Psoas muscle (tissue), 8 donors: ENCODE results near the gene STXBP6. TPM values are rescaled to one million over a fixed set of nuclear protein-coding genes. Genes with fewer than 3 reads are reported as not detected.

Source experiments
- ATAC-seq, 4 donors: fragments of 200-7000 bp; cut with Tn5 transposase; one replicate each; pipeline ENCODE4 v1.9.1; 2020; ENCODE audit warnings: moderate library complexity in 3 of 4, mild to moderate bottlenecking in 2 of 4
- DNase-seq, 2 donors: peaks; one replicate each; pipeline ENCODE4 v3.0.0-alpha.2; 2020
- H3K27ac ChIP-seq: fragments of 200-600 bp; one replicate; pipeline ENCODE4 v1.8.0; 2022
- H3K27me3 ChIP-seq, 3 donors: fragments of 200-600 bp in 1 of 3; one replicate each; pipeline versions ENCODE4 v1.6.1 to v1.8.0; 2013 to 2022; ENCODE audit warnings: low read length in 2 of 3, mild to moderate bottlenecking in 2 of 3, moderate library complexity in 1 of 3; ENCODE audit not compliant: insufficient read depth in 3 of 3
- H3K36me3 ChIP-seq, 2 donors: fragments of 200-600 bp in 1 of 2; one replicate each; pipeline versions ENCODE4 v1.6.1 to v1.8.0; 2013 to 2022; ENCODE audit warnings: low read depth in 1 of 2, mild to moderate bottlenecking in 1 of 2, moderate library complexity in 1 of 2; ENCODE audit not compliant: insufficient read depth in 1 of 2
- H3K4me1 ChIP-seq: fragments of 200-600 bp; one replicate; pipeline ENCODE4 v1.8.0; 2022
- H3K4me3 ChIP-seq: fragments of 200-600 bp; one replicate; pipeline ENCODE4 v1.8.0; 2022; ENCODE audit warnings: mild to moderate bottlenecking
- H3K9me3 ChIP-seq: fragments of 200-600 bp; one replicate; pipeline ENCODE4 v1.8.0; 2022
- WGBS, 3 donors: extraction: QIAGEN DNeasy Blood & Tissue Kit; methylation state at CpG; one replicate each; pipeline versions ENCODE4 v1.1.6 to v1.1.7; 2013; 5-methylcytosine and 5-hydroxymethylcytosine counted together
- intact Hi-C, 2 donors: fragments of 100-400 bp; cut with DNase I; formaldehyde crosslinking; loops; one replicate each; pipeline versions ENCODE4 v1.11.0 to v1.14.2; 2022
- polyA plus RNA-seq, 3 donors: library from polyadenylated mRNA; stranded (reverse); fragments of 200-250 nt; gene quantifications; one replicate each; pipeline ENCODE4 v1.2.3, GENCODE V29; 2013
- total RNA-seq, 4 donors: library from RNA; stranded (reverse); fragmentation: NEBNext Ultra II Directional in 2 of 4; extraction: Animal tissue kit (Norgen Biotek cat#: 25700) in 2 of 4; gene quantifications; one replicate each; pipeline versions ENCODE4 v1.2.1 to v1.2.4, GENCODE V29; 2021 to 2023
- TF ChIP-seq, protein P1 (sequence below): fragments of 200-600 bp; IDR thresholded peaks from one replicate; pipeline ENCODE4 v1.8.0; 2022; ENCODE audit warnings: antibody characterized with exemption
- donor health status: healthy with polysubstance abuse.
- donor health status: DM: no; HTN: no; CAD: no; lungs with moderate emphysema.
- donor health status: Bipolar disorder and iron deficiency.
- donor health status: healthy.
- donor health status: DM: yes; HTN: yes; CAD: no.
- donor health status: DM: no; HTN: no; CAD: no.
- donor health status: DM: no; HTN: no; CAD: no.
- donor health status: DM: yes; HTN: yes; CAD: no.

Gene STXBP6
- total and polyA plus RNA-seq, 7 donors, result 1.1 to 3.5 (median 2.2) TPM

GRCh38 chr14:24958271-24958670 is 91.7 kb downstream of the STXBP6 start:
- Histone ChIP-seq H3K27me3 (no peaks in the 10 kb centered on the region), H3K36me3 (no peaks in the 10 kb centered on the region), H3K27ac (no peak overlapping the region), H3K4me1 (no peaks in the 10 kb centered on the region), H3K9me3 (no peaks in the 10 kb centered on the region), H3K4me3 (no peak overlapping the region)
- TF ChIP-seq, protein P1, sequence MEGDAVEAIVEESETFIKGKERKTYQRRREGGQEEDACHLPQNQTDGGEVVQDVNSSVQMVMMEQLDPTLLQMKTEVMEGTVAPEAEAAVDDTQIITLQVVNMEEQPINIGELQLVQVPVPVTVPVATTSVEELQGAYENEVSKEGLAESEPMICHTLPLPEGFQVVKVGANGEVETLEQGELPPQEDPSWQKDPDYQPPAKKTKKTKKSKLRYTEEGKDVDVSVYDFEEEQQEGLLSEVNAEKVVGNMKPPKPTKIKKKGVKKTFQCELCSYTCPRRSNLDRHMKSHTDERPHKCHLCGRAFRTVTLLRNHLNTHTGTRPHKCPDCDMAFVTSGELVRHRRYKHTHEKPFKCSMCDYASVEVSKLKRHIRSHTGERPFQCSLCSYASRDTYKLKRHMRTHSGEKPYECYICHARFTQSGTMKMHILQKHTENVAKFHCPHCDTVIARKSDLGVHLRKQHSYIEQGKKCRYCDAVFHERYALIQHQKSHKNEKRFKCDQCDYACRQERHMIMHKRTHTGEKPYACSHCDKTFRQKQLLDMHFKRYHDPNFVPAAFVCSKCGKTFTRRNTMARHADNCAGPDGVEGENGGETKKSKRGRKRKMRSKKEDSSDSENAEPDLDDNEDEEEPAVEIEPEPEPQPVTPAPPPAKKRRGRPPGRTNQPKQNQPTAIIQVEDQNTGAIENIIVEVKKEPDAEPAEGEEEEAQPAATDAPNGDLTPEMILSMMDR, result no peak
- 24 to 43% (median 25%) methylated on average over 1 of the region's 1 CpG for WGBS, 3 donors
- intact Hi-C loops, result no loop called here
- DNase-seq, result no peak
- no peak for ATAC-seq

DNA sequence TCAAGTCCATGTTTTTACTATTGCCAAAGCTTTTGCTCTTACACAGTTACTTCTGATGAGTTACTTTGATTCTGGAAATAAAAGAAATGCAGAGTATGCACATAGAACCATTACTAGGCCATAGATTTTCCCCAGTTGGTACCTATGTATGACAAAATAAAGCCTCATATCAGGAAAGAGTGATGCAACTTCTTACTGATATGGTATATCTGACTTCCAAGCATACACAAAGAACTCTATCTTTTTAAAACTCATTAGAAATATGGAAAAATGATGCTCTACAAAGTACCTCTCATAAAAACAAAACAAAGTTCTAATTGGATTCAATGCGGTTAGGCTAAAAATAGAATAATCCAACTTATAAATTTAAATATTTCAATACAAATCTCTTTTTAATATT is 92.1 kb downstream of the STXBP6 start:
- 93 to 95% (median 93%) methylated on average over 1 of the region's 1 CpG for WGBS, 3 donors
- no peaks in the 10 kb centered on the region for H3K4me1 ChIP-seq
- TF ChIP-seq, protein P1, result no peak
- intact Hi-C loops, result no loop called here
- H3K36me3 ChIP-seq, result no peaks in the 10 kb centered on the region
- H3K27me3 ChIP-seq, result no peaks in the 10 kb centered on the region
- no peak for DNase-seq
- ATAC-seq, result no peak
- no peak overlapping the region for H3K27ac ChIP-seq
- H3K4me3 ChIP-seq, result no peak overlapping the region
- H3K9me3 ChIP-seq, result no peaks in the 10 kb centered on the region

DNA sequence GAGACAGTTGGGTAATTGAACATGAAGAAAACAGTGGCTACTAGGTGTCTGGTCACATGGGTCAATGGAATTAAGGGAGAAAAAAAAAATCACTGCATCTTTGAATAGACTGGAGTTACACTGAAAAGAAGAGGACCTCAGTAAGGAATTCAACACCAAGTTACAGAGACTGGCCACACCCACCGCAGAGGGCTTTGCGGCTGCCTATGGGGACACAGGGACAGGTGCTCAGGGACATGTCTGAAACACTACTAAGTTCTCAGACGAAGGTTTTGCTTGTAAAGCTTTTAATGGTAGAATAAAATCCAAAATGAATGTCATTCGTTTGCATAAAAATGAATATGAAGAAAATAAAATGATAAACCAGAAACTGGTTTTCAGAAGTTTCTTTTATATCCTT is 93.8 kb downstream of the STXBP6 start:
- intact Hi-C loops, result no loop called here
- no peaks in the 10 kb centered on the region for H3K36me3 ChIP-seq
- H3K4me1 ChIP-seq, result no peaks in the 10 kb centered on the region
- 81 to 87% (median 85%) methylated on average over 4 of the region's 4 CpGs for WGBS, 3 donors
- H3K4me3 ChIP-seq, result no peak overlapping the region
- DNase-seq (no peak), ATAC-seq (no peak)
- no peaks in the 10 kb centered on the region for H3K9me3 ChIP-seq
- TF ChIP-seq, protein P1, result no peak
- no peaks in the 10 kb centered on the region for H3K27me3 ChIP-seq
- H3K27ac ChIP-seq, result no peak overlapping the region

- H3K27me3 ChIP-seq, result no peaks in the 10 kb centered on the region
- no peaks in the 10 kb centered on the region for H3K4me1 ChIP-seq
- intact Hi-C loops, result no loop called here
- TF ChIP-seq, protein P1, result no peak
- no peak overlapping the region for H3K27ac ChIP-seq
- WGBS, 3 donors, result 96 to 98% (median 97%) methylated on average over 2 of the region's 2 CpGs
- DNase-seq, result no peak
- no peaks in the 10 kb centered on the region for H3K9me3 ChIP-seq
- H3K36me3 ChIP-seq, result no peaks in the 10 kb centered on the region
- H3K4me3 ChIP-seq, result no peak overlapping the region
- no peak for ATAC-seq
These were observed 95.3 kb downstream of the STXBP6 start for GRCh38 chr14:24954700-24955037.

DNA sequence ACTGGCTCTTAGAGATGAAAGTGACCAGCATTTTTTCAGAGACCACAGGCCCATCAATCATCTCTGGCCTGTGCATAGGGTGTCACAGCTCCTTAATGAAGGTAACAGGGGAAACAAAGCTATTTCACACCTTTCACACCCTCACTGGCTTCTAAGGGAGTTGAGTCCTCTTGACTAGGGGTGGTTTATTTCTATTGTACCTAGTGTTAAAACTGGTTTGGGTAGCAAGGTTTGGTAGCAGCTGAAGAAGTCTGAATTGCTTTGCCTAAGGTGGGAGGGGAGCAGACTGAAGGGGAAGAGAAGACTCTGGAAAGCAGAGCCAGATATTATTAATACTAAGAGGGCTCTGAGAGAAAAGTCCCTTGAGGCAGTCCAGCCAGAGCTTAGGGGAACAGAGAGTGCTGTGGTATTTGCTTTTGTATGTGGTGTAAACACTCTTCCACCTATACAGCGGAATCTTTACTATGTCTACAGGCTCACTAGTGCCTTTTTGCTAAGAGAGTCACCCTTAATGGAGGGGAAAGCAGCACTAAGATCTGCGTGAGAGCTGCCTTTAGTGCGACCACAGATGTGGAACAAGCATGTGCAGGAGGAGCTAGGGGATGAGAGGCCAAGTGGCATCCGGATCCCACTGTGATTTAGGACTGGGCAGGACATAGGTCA is 95.8 kb downstream of the STXBP6 start:
- intact Hi-C loops, result no loop called here
- H3K4me3 ChIP-seq, result no peak overlapping the region
- TF ChIP-seq, protein P1, result no peak
- no peaks in the 10 kb centered on the region for H3K27me3 ChIP-seq
- ATAC-seq (no peak), DNase-seq (no peak)
- 72 to 88% (median 84%) methylated on average over 4 of the region's 4 CpGs for WGBS, 3 donors
- H3K36me3 ChIP-seq, result no peaks in the 10 kb centered on the region
- H3K9me3 ChIP-seq, result no peaks in the 10 kb centered on the region
- H3K4me1 ChIP-seq, result no peaks in the 10 kb centered on the region
- no peak overlapping the region for H3K27ac ChIP-seq
